ENCODE measurements around the gene NLRC3. TPM values are rescaled to one million over a fixed set of nuclear protein-coding genes. Genes with fewer than 3 reads are reported as not detected.

The NLRC3 gene
- total RNA-seq, 4 donors from 2014 or later, result 1.3 to 4.7 (median 1.4) TPM

DNA sequence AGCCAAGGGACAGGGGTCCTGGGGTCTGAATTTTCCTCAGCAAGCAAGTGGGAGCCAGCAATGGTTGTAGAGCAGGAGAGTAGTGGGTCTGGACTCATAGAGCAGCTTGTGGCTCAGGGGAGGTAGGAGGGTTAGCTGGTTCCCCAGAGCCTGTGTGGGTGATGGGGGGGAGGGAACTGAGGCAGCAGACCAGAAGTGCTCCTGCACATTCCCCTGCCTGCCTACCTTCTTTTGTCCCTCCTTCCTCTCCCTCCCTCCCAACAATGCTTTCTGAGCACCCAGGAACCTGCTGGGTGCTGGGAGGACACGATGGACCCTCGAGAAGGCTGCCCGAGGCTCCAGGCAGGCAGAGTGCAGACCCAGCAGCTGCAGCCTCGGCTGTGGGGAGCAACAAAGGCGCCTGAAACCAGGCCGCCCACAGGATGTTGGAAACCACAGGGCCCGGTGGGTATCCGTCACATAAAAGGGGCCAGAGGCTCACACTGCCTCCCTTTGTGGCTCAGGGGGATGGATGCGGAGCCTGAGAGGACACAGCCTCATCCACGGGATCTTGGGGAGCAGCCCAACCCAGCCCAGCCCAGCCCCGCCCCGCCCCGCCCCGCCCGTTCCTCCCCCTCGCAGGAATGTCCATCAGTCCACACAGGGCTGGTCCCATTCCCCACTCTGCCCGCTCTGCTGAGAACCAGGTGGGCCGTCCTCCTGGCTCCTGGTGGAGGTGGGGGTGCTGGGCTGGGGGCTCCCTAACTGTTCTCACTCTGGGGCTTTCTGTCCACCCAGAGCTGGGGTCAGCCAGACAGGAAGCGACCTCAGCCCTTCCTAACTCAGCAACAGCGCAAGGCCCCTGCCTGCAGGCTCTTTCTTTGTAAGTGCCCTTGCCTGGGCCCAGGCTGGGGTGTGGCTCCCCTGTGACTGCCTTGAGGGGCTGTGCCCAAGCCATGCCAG lies 1.7 kb upstream of the NLRC3 start:
- Histone ChIP-seq H3K4me1 (no peaks in the 10 kb centered on the region), H3K36me3 (no peaks in the 10 kb centered on the region), H3K4me3 (replicated peaks in 1 of 3) (no peak overlapping the region), H3K27ac (no peak overlapping the region), H3K27me3 (no peaks in the 10 kb centered on the region), H3K9me3 (no peaks in the 10 kb centered on the region)
- intact Hi-C loops (cut with DNase I), result no loop called here
- no peak for TF ChIP-seq POLR2A (IDR thresholded peaks at IDR 0.05)
- TF ChIP-seq CTCF (IDR thresholded peaks at IDR 0.05), result no peak
- 50 to 57% methylated on average over 6 to 19 of the region's 20 CpGs for whole genome bisulfite sequencing, 2 donors
- no peak for DNase-seq

GRCh38 chr16:3578121-3578520 lies 918 bp upstream of the NLRC3 start:
- H3K4me3 ChIP-seq (replicated peaks in 1 of 3), result no peak overlapping the region
- intact Hi-C loops (cut with DNase I), result no loop called here
- no peak overlapping the region for H3K27ac ChIP-seq
- no peaks in the 10 kb centered on the region for H3K9me3 ChIP-seq
- H3K36me3 ChIP-seq, result no peaks in the 10 kb centered on the region
- no peak for DNase-seq
- TF ChIP-seq CTCF (IDR thresholded peaks at IDR 0.05) (no peak), POLR2A (IDR thresholded peaks at IDR 0.05) (no peak)
- WGBS, 2 donors, result 85 to 89% methylated on average over 8 of the region's 8 CpGs
- no peaks in the 10 kb centered on the region for H3K4me1 ChIP-seq
- no peaks in the 10 kb centered on the region for H3K27me3 ChIP-seq

DNA sequence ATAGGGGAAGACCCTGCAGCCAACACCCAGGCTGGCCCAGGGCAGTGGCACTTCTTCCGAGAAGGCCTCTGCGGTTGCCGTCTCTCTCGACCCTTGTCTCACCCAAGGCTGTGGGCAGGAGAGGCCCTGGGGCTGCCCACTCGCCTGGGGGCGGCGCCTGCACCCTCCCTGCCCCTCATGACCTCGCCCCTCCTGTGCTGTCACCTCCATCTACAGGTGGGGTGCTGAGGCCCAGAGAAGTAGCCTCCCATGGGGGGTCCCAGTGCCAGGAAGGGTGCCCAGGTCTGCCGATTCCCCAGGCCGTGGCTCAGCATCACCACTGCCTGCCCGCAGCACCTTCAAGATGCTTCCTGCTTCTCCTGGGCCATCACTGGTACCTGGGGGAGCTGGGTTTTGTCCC lies 992 bp downstream of the NLRC3 start:
- 83 to 90% methylated on average over 3 to 7 of the region's 11 CpGs for WGBS, 2 donors
- no peaks in the 10 kb centered on the region for H3K27me3 ChIP-seq
- intact Hi-C loops (cut with DNase I), result no loop called here
- no peak for DNase-seq
- no peak for TF ChIP-seq POLR2A (IDR thresholded peaks at IDR 0.05)
- TF ChIP-seq CTCF (IDR thresholded peaks at IDR 0.05), result no peak
- H3K9me3 ChIP-seq, result no peaks in the 10 kb centered on the region
- no peaks in the 10 kb centered on the region for H3K36me3 ChIP-seq
- no peaks in the 10 kb centered on the region for H3K4me1 ChIP-seq
- H3K4me3 ChIP-seq (replicated peaks in 1 of 3), result no peak overlapping the region
- H3K27ac ChIP-seq, result no peak overlapping the region

DNA sequence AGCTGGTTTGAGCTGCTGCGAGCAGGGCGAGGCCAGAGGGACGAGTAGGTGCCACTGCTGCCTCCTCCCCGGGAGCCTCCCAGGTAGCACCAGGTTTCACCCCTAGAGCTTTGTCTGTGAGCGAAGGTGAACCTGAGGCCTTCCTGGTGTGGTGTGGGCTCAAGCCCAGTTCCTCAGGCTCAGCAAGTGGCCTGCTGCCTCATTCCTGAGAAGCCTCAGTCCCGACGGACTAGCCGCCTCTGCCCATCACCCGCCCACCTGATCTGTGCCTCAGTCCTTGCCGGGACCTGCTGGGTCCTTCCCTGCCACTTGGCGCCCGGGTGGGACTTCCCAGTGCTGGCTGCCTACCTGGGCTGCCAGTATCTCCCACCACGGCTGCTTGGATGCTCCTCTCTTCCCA lies 1.7 kb downstream of the NLRC3 start:
- H3K9me3 ChIP-seq, result no peaks in the 10 kb centered on the region
- 72 to 86% methylated on average over 10 to 13 of the region's 13 CpGs for WGBS, 2 donors
- no peaks in the 10 kb centered on the region for H3K4me1 ChIP-seq
- intact Hi-C loops (cut with DNase I), result no loop called here
- no peaks in the 10 kb centered on the region for H3K27me3 ChIP-seq
- TF ChIP-seq CTCF (IDR thresholded peaks at IDR 0.05) (no peak), POLR2A (IDR thresholded peaks at IDR 0.05) (no peak)
- no peaks in the 10 kb centered on the region for H3K36me3 ChIP-seq
- no peak for DNase-seq
- H3K4me3 ChIP-seq (replicated peaks in 1 of 3), result no peak overlapping the region
- no peak overlapping the region for H3K27ac ChIP-seq

- intact Hi-C loops (cut with DNase I), result no loop called here
- H3K36me3 ChIP-seq, result no peaks in the 10 kb centered on the region
- H3K9me3 ChIP-seq, result no peaks in the 10 kb centered on the region
- WGBS, 2 donors, result 89 to 92% methylated on average over 14 of the region's 14 CpGs
- DNase-seq, result no peak
- H3K27ac ChIP-seq, result no peak overlapping the region
- no peaks in the 10 kb centered on the region for H3K27me3 ChIP-seq
- H3K4me3 ChIP-seq (replicated peaks in 1 of 3), result no peak overlapping the region
- H3K4me1 ChIP-seq, result no peaks in the 10 kb centered on the region
- TF ChIP-seq POLR2A (IDR thresholded peaks at IDR 0.05) (no peak), CTCF (IDR thresholded peaks at IDR 0.05) (no peak)
These were observed 3.0 kb downstream of the NLRC3 start for GRCh38 chr16:3574195-3574594.
